H9 (cell line): ENCODE measurements around the gene CTXND2. TPM values are rescaled to one million over a fixed set of nuclear protein-coding genes. Genes with fewer than 3 reads are reported as not detected.

Experiments
- DNase-seq: peaks from one replicate; pipeline ENCODE4 v3.0.0-alpha.2; 2017
- H2AFZ ChIP-seq: one replicate; pipeline ENCODE4 v1.6.1; 2013; ENCODE audit warnings: mild to moderate bottlenecking, low read length, control low read depth, moderate library complexity
- H2AK5ac ChIP-seq: 2 replicates; pipeline ENCODE4 v1.6.1; 2013; ENCODE audit warnings: low read length, control low read depth, mixed read lengths; ENCODE audit not compliant: insufficient read length
- H2BK120ac ChIP-seq: one replicate; pipeline ENCODE4 v1.6.1; 2013; ENCODE audit warnings: low read depth, mild to moderate bottlenecking, low read length, control low read depth, inconsistent platforms; ENCODE audit not compliant: poor library complexity, severe bottlenecking
- H2BK12ac ChIP-seq: 2 replicates; pipeline ENCODE4 v1.6.1; 2013; ENCODE audit warnings: low read length, control low read depth, mixed read lengths, low read depth; ENCODE audit not compliant: insufficient read length
- H2BK15ac ChIP-seq: 2 replicates; pipeline ENCODE4 v1.6.1; 2013; ENCODE audit warnings: low read depth, low read length, control low read depth
- H2BK20ac ChIP-seq: one replicate; pipeline ENCODE4 v1.6.1; 2013; ENCODE audit warnings: low read depth, mild to moderate bottlenecking, low read length, control low read depth, inconsistent platforms; ENCODE audit not compliant: poor library complexity, severe bottlenecking
- H2BK5ac ChIP-seq: 2 replicates; pipeline ENCODE4 v1.6.1; 2013; ENCODE audit warnings: low read length, control low read depth, mixed read lengths; ENCODE audit not compliant: insufficient read length
- H3K14ac ChIP-seq: 2 replicates; pipeline ENCODE4 v1.6.1; 2013; ENCODE audit warnings: low read length, control low read depth; ENCODE audit not compliant: insufficient read depth
- H3K18ac ChIP-seq: 2 replicates; pipeline ENCODE4 v1.6.1; 2013; ENCODE audit warnings: low read depth, mild to moderate bottlenecking, mixed read lengths, low read length, control low read depth; ENCODE audit not compliant: insufficient read length
- H3K23ac ChIP-seq: 2 replicates; pipeline ENCODE4 v1.6.1; 2013; ENCODE audit warnings: low read length, control low read depth, mixed read lengths, low read depth; ENCODE audit not compliant: insufficient read length
- H3K23me2 ChIP-seq: 2 replicates; pipeline ENCODE4 v1.6.1; 2013; ENCODE audit warnings: low read depth, mild to moderate bottlenecking, mixed read lengths, low read length, control low read depth; ENCODE audit not compliant: insufficient read length, poor library complexity, severe bottlenecking
- H3K27ac ChIP-seq: 2 replicates; pipeline ENCODE4 v1.5.1; 2013; ENCODE audit warnings: low read length, control low read depth, mixed read lengths, low read depth; ENCODE audit not compliant: insufficient read length
- H3K27me3 ChIP-seq: 2 replicates; pipeline ENCODE4 v1.6.1; 2013; ENCODE audit warnings: low read length, control low read depth, inconsistent platforms; ENCODE audit not compliant: insufficient read depth
- H3K4ac ChIP-seq: 2 replicates; pipeline ENCODE4 v1.6.1; 2013; ENCODE audit warnings: low read depth, mild to moderate bottlenecking, control low read depth, inconsistent platforms, low read length, moderate library complexity
- H3K4me1 ChIP-seq: 2 replicates; pipeline ENCODE4 v1.6.1; 2013; ENCODE audit warnings: low read length, control low read depth, inconsistent platforms; ENCODE audit not compliant: insufficient read depth
- H3K4me2 ChIP-seq: 2 replicates; pipeline ENCODE4 v1.6.1; 2013; ENCODE audit warnings: low read length, control low read depth, mixed read lengths; ENCODE audit not compliant: insufficient read length, insufficient read depth
- H3K56ac ChIP-seq: 2 replicates; pipeline ENCODE4 v1.6.1; 2013; ENCODE audit warnings: low read depth, mild to moderate bottlenecking, mixed read lengths, low read length, control low read depth; ENCODE audit not compliant: insufficient read length
- H3K79me1 ChIP-seq: 2 replicates; pipeline ENCODE4 v1.6.1; 2013; ENCODE audit warnings: low read depth, mild to moderate bottlenecking, moderate library complexity, low read length, control low read depth, inconsistent platforms; ENCODE audit not compliant: insufficient read depth, poor library complexity, severe bottlenecking
- H3K79me2 ChIP-seq: 2 replicates; pipeline ENCODE4 v1.6.1; 2013; ENCODE audit warnings: low read length, control low read depth, inconsistent platforms; ENCODE audit not compliant: insufficient read depth
- H3K9ac ChIP-seq: 2 replicates; pipeline ENCODE4 v1.6.1; 2013; ENCODE audit warnings: low read length, control low read depth, mixed read lengths; ENCODE audit not compliant: insufficient read length; ENCODE audit errors: extremely low read depth
- H3K9me3 ChIP-seq: one replicate; pipeline ENCODE4 v1.6.1; 2013; ENCODE audit warnings: low read depth, low read length, inconsistent platforms; ENCODE audit not compliant: control insufficient read depth
- H3T11ph ChIP-seq: one replicate; pipeline ENCODE4 v1.6.1; 2013; ENCODE audit warnings: mild to moderate bottlenecking, low read length, control low read depth, inconsistent platforms
- H4K20me1 ChIP-seq: one replicate; pipeline ENCODE4 v1.6.1; 2013; ENCODE audit not compliant: control insufficient read depth, insufficient read length, insufficient read depth
- H4K5ac ChIP-seq: 2 replicates; pipeline ENCODE4 v1.6.1; 2013; ENCODE audit warnings: low read depth, mild to moderate bottlenecking, mixed read lengths, low read length, control low read depth; ENCODE audit not compliant: insufficient read length
- H4K8ac ChIP-seq: replicated peaks from 2 replicates; pipeline ENCODE4 v1.6.1; 2013; ENCODE audit warnings: low read length, control low read depth, mixed read lengths, low read depth; ENCODE audit not compliant: insufficient read length
- H4K91ac ChIP-seq: 2 replicates; pipeline ENCODE4 v1.6.1; 2013; ENCODE audit warnings: low read depth, mild to moderate bottlenecking, moderate library complexity, mixed read lengths, low read length, control low read depth; ENCODE audit not compliant: insufficient read length
- H3K27ac Mint-ChIP-seq, 3 experiments: 2 replicates in 2 of 3; 3 replicates in 1 of 3; pipeline ENCODE4 v1.8.0; 2020 to 2021; ENCODE audit warnings: mixed read lengths in 3 of 3, mild to moderate bottlenecking in 1 of 3, moderate library complexity in 1 of 3
- H3K27me3 Mint-ChIP-seq: 2 replicates; pipeline ENCODE4 v1.8.0; 2021; ENCODE audit warnings: low read depth, mild to moderate bottlenecking, moderate library complexity, mixed read lengths
- H3K36me3 Mint-ChIP-seq, 3 experiments: 2 replicates in 2 of 3; 3 replicates in 1 of 3; pipeline ENCODE4 v1.8.0; 2020 to 2021; ENCODE audit warnings: low read depth in 3 of 3, mixed read lengths in 3 of 3; ENCODE audit not compliant: insufficient read depth in 1 of 3
- H3K4me1 Mint-ChIP-seq, 2 experiments: 2 replicates each; pipeline ENCODE4 v1.8.0; 2020; ENCODE audit warnings: mixed read lengths in 2 of 2
- H3K4me3 Mint-ChIP-seq, 2 experiments: 2 replicates in 1 of 2; 3 replicates in 1 of 2; pipeline ENCODE4 v1.8.0; 2020 to 2021; ENCODE audit warnings: mild to moderate bottlenecking in 2 of 2, mixed read lengths in 2 of 2, moderate library complexity in 1 of 2
- H3K9me3 Mint-ChIP-seq, 2 experiments: 2 replicates in 1 of 2; 3 replicates in 1 of 2; pipeline ENCODE4 v1.8.0; 2020; ENCODE audit warnings: mild to moderate bottlenecking in 2 of 2, mixed read lengths in 2 of 2, moderate library complexity in 1 of 2
- CTCF ChIP-seq: fragments of 200-600 bp; sonication (generic); conservative IDR thresholded peaks from 3 replicates; pipeline ENCODE4 v1.8.0; 2021; ENCODE audit warnings: antibody characterized with exemption, mild to moderate bottlenecking
- WGBS: extraction: QIAGEN DNeasy Blood & Tissue Kit; methylation state at CpG from one replicate; pipeline ENCODE4 v1.1.7; 2013; ENCODE audit warnings: missing lambda C conversion rate, low lambda C conversion rate, mixed read lengths; ENCODE audit not compliant: insufficient read length; ENCODE audit errors: extremely low coverage; 5-methylcytosine and 5-hydroxymethylcytosine counted together
- total RNA-seq: library from RNA; stranded (reverse); gene quantifications from 2 replicates; pipeline ENCODE4 v1.2.1, GENCODE V29; 2021

The CTXND2 gene
- total RNA-seq, 1 experiment from 2014 or later = not detected

GRCh38 chr1:150925080-150925479 is 38.1 kb downstream of the CTXND2 start:
- no peaks in the 10 kb centered on the region for H4K20me1 ChIP-seq
- H3K9ac ChIP-seq = no peak overlapping the region
- H3K23me2 ChIP-seq = no peaks in the 10 kb centered on the region
- H3K27ac ChIP-seq = no peak overlapping the region
- no peak overlapping the region for H4K5ac ChIP-seq
- no peak overlapping the region for H3T11ph ChIP-seq
- H3K56ac ChIP-seq = no peak overlapping the region
- no peak overlapping the region for H3K4ac ChIP-seq
- no peaks in the 10 kb centered on the region for H3K79me2 ChIP-seq
- H2BK20ac ChIP-seq = no peak overlapping the region
- H3K4me3 Mint-ChIP-seq = peak overlapping the region; percentile 94 to 99; a peak in 4 of 5 replicates
- TF ChIP-seq CTCF = no peak
- H4K8ac ChIP-seq = no peak overlapping the region
- no peaks in the 10 kb centered on the region for H3K9me3 ChIP-seq
- H3K79me1 ChIP-seq = no peaks in the 10 kb centered on the region
- H3K27me3 ChIP-seq = no peaks in the 10 kb centered on the region
- H2BK120ac ChIP-seq = no peak overlapping the region
- peaks cover 10 to 14% of the 10 kb centered on the region in 2 experiments for H3K4me1 Mint-ChIP-seq
- no peaks in the 10 kb centered on the region for H3K27me3 Mint-ChIP-seq
- no peak overlapping the region for H2BK15ac ChIP-seq
- peaks cover 28 to 33% (median 29%) of the 10 kb centered on the region in 3 experiments for H3K36me3 Mint-ChIP-seq
- peaks cover 0 to 3% of the 10 kb centered on the region in 2 experiments; a peak in 1 of 5 replicates for H3K9me3 Mint-ChIP-seq
- 0 out of 2 replicates have a peak, but pooled peaks cover 2% of the 10 kb centered on the region for H3K4me1 ChIP-seq
- H2AFZ ChIP-seq = no peak overlapping the region
- H3K27ac Mint-ChIP-seq = peak overlapping the region in 1 of 3 experiments; percentile 39; a peak in 1 of 7 replicates
- H4K91ac ChIP-seq = no peak overlapping the region
- no peak overlapping the region for H3K4me2 ChIP-seq
- H2BK12ac ChIP-seq = no peak overlapping the region
- H3K14ac ChIP-seq = no peak overlapping the region
- peak; percentile 41 for DNase-seq
- WGBS = no CpG with 5 or more reads among the region's 23 CpGs
- H3K23ac ChIP-seq = no peak overlapping the region
- H3K18ac ChIP-seq = no peak overlapping the region
- H2AK5ac ChIP-seq = no peak overlapping the region
- H2BK5ac ChIP-seq = no peak overlapping the region
